Measurements from ENCODE around the gene VGLL1.

VGLL1 gene

DNA sequence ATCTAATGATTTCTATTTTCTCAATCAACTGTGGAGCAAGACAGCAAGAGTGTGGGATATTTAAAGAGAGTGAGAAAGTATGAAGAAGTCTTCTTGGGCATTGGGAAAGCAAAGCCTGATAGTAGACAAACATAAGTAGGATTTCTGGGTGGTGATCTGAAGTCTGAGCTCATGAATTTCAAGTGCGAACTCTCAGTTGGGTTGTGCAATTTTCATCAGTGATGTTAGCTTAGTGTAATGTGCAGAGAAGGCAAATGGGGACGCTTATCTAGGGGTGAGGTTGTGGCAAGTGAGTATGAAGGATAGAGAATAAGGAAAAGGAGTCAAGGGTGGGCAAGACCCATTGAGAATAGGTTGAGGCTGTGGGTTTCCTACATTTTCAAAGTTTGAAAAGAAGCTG, 23.7 kb downstream of the VGLL1 start:
- no peaks in the 10 kb centered on the region for H3K36me3 ChIP-seq (ENCODE audit: control insufficient read depth, insufficient read depth, low read length, severe bottlenecking)
- peaks cover 22% of the 10 kb centered on the region for H3K27me3 ChIP-seq (replicated peaks; ENCODE audit: control insufficient read depth, insufficient read depth, low read length)
- DNase-seq (ENCODE audit: low read depth) = peak; percentile 1
- no peak overlapping the region for H3K9ac ChIP-seq (ENCODE audit: low read length)
- H3K4me3 ChIP-seq (ENCODE audit: low read length) = no peak overlapping the region
- no peaks in the 10 kb centered on the region for H3K9me3 ChIP-seq (ENCODE audit: control insufficient read depth, low read length)
- peaks cover 17% of the 10 kb centered on the region for H3K4me1 ChIP-seq (ENCODE audit: control insufficient read depth, insufficient read depth, low read length)

DNA sequence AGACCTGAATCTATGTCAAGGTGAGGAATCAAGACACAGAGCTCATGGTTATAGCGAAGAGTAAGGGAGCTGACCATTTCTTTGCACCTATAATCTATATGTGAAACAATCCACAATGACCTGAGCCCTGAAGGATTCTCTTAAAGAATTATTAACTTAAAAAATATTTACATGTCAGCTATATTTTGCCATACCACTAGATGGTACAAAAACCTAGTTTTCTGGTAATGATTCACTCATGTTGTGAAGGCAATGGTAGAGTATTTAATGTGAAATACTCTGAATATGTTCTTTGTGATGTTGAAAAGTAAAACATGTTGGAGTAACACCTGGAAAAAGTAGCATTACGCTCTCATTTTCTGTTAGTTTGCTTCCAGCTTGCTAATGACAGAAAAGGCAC, 40.0 kb downstream of the VGLL1 start:
- H3K9me3 ChIP-seq (ENCODE audit: control insufficient read depth, low read length) = peaks cover 8% of the 10 kb centered on the region
- no peaks in the 10 kb centered on the region for H3K36me3 ChIP-seq (ENCODE audit: control insufficient read depth, insufficient read depth, low read length, severe bottlenecking)
- H3K4me1 ChIP-seq (ENCODE audit: control insufficient read depth, insufficient read depth, low read length) = peaks cover 3% of the 10 kb centered on the region
- H3K4me3 ChIP-seq (ENCODE audit: low read length) = no peak overlapping the region
- no peak for DNase-seq (ENCODE audit: low read depth)
- peaks cover 13% of the 10 kb centered on the region for H3K27me3 ChIP-seq (replicated peaks; ENCODE audit: control insufficient read depth, insufficient read depth, low read length)
- H3K9ac ChIP-seq (ENCODE audit: low read length) = no peak overlapping the region

DNA sequence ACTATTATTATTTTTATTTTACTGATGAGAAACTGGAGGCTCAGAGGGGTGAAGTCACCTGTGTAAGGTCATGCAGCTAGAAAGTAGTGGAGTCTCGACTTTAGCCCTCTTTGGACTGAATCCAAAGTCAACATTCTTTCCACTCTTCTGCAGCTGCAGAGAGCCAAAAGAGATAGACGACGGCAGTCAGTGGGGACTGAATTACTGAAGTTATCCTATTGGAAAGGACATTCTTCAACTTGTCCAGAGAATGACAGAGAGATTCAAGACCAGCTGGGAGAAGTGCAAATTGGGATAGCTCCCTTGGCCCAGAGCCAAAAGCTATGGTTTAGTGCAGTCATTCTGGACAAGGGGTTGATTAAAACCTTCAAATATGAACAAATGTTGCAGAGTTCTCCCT, 42.5 kb downstream of the VGLL1 start:
- H3K27me3 ChIP-seq (replicated peaks; ENCODE audit: control insufficient read depth, insufficient read depth, low read length) = peaks cover 10% of the 10 kb centered on the region
- no peaks in the 10 kb centered on the region for H3K36me3 ChIP-seq (ENCODE audit: control insufficient read depth, insufficient read depth, low read length, severe bottlenecking)
- peaks cover 8% of the 10 kb centered on the region for H3K9me3 ChIP-seq (ENCODE audit: control insufficient read depth, low read length)
- peaks cover 11% of the 10 kb centered on the region for H3K4me1 ChIP-seq (ENCODE audit: control insufficient read depth, insufficient read depth, low read length)
- H3K4me3 ChIP-seq (ENCODE audit: low read length) = no peak overlapping the region
- no peak overlapping the region for H3K9ac ChIP-seq (ENCODE audit: low read length)
- DNase-seq (ENCODE audit: low read depth) = no peak

DNA sequence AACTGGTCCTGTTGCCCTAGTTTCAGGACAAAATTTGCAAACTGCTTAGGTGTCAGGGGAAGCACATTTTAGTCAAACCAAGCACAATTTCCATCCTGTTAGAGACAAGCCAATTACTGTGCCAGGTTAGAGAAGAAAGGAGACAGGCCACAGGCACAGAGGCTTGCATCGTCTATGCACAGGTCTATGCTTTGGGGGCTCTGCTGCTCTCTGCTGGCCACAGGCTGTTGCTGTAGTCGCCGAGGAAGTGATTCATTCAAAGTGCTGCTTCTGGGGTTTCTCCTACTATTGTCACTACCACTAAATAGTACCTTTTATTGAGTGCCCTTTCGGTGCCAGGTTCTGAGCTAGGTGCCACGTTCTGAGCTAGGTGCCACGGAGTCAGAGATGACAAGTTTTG, 45.5 kb downstream of the VGLL1 start:
- DNase-seq (ENCODE audit: low read depth) = peak; percentile 65
- Histone ChIP-seq H3K36me3 (ENCODE audit: control insufficient read depth, insufficient read depth, low read length, severe bottlenecking) (no peaks in the 10 kb centered on the region), H3K27me3 (replicated peaks; ENCODE audit: control insufficient read depth, insufficient read depth, low read length) (peaks cover 28% of the 10 kb centered on the region), H3K4me1 (ENCODE audit: control insufficient read depth, insufficient read depth, low read length) (peaks cover 8% of the 10 kb centered on the region), H3K4me3 (ENCODE audit: low read length) (no peak overlapping the region), H3K9me3 (ENCODE audit: control insufficient read depth, low read length) (peaks cover 5% of the 10 kb centered on the region), H3K9ac (ENCODE audit: low read length) (no peak overlapping the region)

DNA sequence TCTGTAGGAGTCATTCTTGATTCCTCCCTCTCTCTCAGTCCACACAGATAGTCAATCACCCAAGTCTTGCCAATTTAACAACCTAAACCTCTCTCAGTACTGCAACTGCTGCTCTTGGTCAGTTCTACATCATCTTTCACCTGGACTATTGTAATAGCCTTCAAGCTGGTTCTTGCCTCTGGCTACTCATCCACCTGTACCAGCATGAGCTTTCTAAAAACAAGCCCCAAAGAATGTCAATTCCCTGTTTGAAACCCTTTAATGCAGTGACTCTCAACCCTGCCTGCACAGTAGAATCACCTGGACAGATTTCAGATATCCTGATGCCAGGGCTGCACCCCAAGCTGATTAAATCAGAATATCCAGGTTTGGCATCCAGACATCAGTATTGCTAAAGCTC, 48.3 kb downstream of the VGLL1 start:
- no peak overlapping the region for H3K4me3 ChIP-seq (ENCODE audit: low read length)

DNA sequence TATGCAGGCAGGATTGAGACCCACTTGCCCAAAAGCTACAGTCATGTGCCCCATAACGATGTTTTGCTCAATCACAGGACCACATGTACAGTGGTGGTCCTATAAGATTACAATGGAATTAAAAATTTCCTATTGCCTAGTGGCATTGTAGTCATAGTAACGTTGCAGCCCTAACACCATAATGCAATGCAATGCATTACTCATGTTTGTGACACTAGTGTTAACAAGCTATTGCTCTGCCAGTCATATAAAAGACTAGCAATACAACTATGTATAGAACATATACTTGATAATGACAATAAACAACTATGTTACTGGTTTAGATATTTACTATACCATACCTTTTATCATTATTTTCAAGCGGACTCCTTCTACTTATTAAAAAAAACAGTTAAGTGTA, 50.6 kb downstream of the VGLL1 start:
- Histone ChIP-seq H3K36me3 (ENCODE audit: control insufficient read depth, insufficient read depth, low read length, severe bottlenecking) (no peaks in the 10 kb centered on the region), H3K9me3 (ENCODE audit: control insufficient read depth, low read length) (no peaks in the 10 kb centered on the region), H3K4me3 (ENCODE audit: low read length) (no peak overlapping the region), H3K4me1 (ENCODE audit: control insufficient read depth, insufficient read depth, low read length) (peaks cover 22% of the 10 kb centered on the region), H3K9ac (ENCODE audit: low read length) (no peak overlapping the region), H3K27me3 (replicated peaks; ENCODE audit: control insufficient read depth, insufficient read depth, low read length) (peaks cover 28% of the 10 kb centered on the region)
- no peak for DNase-seq (ENCODE audit: low read depth)

More for the DNA sequence above, 48.3 kb downstream of the VGLL1 start:
- Histone ChIP-seq H3K27me3 (replicated peaks; ENCODE audit: control insufficient read depth, insufficient read depth, low read length) (peaks cover 29% of the 10 kb centered on the region), H3K4me1 (ENCODE audit: control insufficient read depth, insufficient read depth, low read length) (peaks cover 8% of the 10 kb centered on the region), H3K9me3 (ENCODE audit: control insufficient read depth, low read length) (no peaks in the 10 kb centered on the region), H3K36me3 (ENCODE audit: control insufficient read depth, insufficient read depth, low read length, severe bottlenecking) (no peaks in the 10 kb centered on the region), H3K9ac (ENCODE audit: low read length) (no peak overlapping the region)
- DNase-seq (ENCODE audit: low read depth) = no peak

DNA sequence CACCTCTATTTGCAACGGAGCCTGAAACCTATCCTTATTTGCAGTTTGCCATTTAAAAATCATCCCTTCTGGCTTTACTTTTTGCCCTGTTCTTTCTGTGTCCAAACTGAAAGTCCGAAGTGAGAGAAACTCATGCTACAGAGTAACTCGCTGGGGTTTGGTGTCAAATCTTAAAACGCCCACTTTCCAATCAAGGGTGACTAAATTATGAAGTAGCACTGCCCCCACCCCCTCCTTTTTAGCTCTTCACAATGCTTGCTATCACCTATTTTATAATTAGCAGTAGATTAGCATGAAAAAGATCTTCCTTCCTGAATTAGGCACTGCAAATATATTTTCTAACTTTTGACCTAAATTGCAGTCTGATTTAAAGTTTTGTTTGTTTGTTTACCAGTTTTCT, 52.5 kb downstream of the VGLL1 start:
- Histone ChIP-seq H3K9ac (ENCODE audit: low read length) (no peak overlapping the region), H3K27me3 (replicated peaks; ENCODE audit: control insufficient read depth, insufficient read depth, low read length) (peaks cover 32% of the 10 kb centered on the region), H3K36me3 (ENCODE audit: control insufficient read depth, insufficient read depth, low read length, severe bottlenecking) (no peaks in the 10 kb centered on the region), H3K4me1 (ENCODE audit: control insufficient read depth, insufficient read depth, low read length) (peaks cover 17% of the 10 kb centered on the region), H3K4me3 (ENCODE audit: low read length) (no peak overlapping the region), H3K9me3 (ENCODE audit: control insufficient read depth, low read length) (no peaks in the 10 kb centered on the region)
- DNase-seq (ENCODE audit: low read depth) = no peak

DNA sequence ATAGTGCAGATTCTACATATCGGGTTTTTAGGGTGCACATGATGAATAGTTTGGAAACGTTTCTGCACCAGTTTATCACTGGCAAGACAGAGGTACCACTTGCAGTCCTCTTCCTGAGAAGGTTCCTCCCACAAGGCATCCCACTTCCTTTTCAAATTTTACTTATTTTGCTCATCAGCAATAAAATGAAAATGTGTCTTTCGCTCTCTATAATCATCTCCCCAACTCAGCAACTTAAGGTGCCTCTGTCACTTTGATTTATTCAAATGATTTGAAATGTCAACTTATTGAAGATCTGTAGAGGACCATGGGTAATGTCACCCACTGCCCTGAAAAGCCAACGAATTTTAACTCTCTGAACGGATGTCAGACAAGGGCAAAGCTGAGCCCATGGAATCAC, 53.2 kb downstream of the VGLL1 start:
- no peak overlapping the region for H3K4me3 ChIP-seq (ENCODE audit: low read length)
- no peaks in the 10 kb centered on the region for H3K9me3 ChIP-seq (ENCODE audit: control insufficient read depth, low read length)
- DNase-seq (ENCODE audit: low read depth) = no peak
- H3K27me3 ChIP-seq (replicated peaks; ENCODE audit: control insufficient read depth, insufficient read depth, low read length) = peaks cover 32% of the 10 kb centered on the region
- no peaks in the 10 kb centered on the region for H3K36me3 ChIP-seq (ENCODE audit: control insufficient read depth, insufficient read depth, low read length, severe bottlenecking)
- no peak overlapping the region for H3K9ac ChIP-seq (ENCODE audit: low read length)
- H3K4me1 ChIP-seq (ENCODE audit: control insufficient read depth, insufficient read depth, low read length) = peaks cover 17% of the 10 kb centered on the region

DNA sequence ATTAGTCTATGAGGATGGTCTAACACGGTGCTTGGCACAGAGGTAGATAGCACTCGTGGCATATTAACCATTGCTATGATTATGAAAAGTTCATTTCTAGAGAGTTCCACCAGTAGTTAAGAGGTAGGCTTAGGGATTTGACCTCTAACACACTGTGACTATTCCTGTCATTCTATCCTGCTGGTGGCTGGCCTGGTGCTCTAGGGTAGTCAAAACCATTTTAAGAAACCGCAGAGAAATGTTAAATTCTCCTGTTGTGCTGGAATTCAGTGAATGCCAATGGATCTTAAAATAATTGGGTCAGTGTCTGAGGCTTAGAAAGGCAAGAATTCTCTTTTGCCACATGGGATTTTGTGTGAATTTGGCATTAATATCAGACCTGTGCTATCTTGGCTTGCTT, 53.9 kb downstream of the VGLL1 start:
- Histone ChIP-seq H3K4me3 (ENCODE audit: low read length) (no peak overlapping the region), H3K27me3 (replicated peaks; ENCODE audit: control insufficient read depth, insufficient read depth, low read length) (peaks cover 26% of the 10 kb centered on the region), H3K36me3 (ENCODE audit: control insufficient read depth, insufficient read depth, low read length, severe bottlenecking) (no peaks in the 10 kb centered on the region), H3K4me1 (ENCODE audit: control insufficient read depth, insufficient read depth, low read length) (peaks cover 17% of the 10 kb centered on the region), H3K9ac (ENCODE audit: low read length) (no peak overlapping the region), H3K9me3 (ENCODE audit: control insufficient read depth, low read length) (no peaks in the 10 kb centered on the region)
- DNase-seq (ENCODE audit: low read depth) = no peak

DNA sequence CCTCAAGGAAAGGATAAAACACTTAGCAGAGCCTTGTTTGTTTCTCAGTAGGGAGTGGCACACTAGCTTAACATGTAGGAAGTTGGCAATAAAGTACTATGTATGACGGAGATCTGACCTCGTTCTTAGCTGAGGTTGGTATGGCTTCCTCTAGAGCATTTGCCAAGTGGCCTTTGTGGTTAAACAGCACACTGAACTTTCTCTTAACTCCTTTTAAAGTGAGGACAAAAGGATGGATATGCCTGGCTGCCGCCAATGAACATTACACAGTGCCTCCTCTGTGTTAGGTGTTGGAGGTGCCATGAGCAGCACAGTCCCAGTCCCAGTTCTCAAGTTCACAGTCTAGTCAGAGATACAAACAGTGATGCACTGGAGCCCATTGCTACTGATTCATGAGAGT, 54.4 kb downstream of the VGLL1 start:
- H3K27me3 ChIP-seq (replicated peaks; ENCODE audit: control insufficient read depth, insufficient read depth, low read length) = peaks cover 22% of the 10 kb centered on the region
- H3K4me3 ChIP-seq (ENCODE audit: low read length) = no peak overlapping the region
- H3K36me3 ChIP-seq (ENCODE audit: control insufficient read depth, insufficient read depth, low read length, severe bottlenecking) = no peaks in the 10 kb centered on the region
- peaks cover 17% of the 10 kb centered on the region for H3K4me1 ChIP-seq (ENCODE audit: control insufficient read depth, insufficient read depth, low read length)
- no peaks in the 10 kb centered on the region for H3K9me3 ChIP-seq (ENCODE audit: control insufficient read depth, low read length)
- no peak overlapping the region for H3K9ac ChIP-seq (ENCODE audit: low read length)
- DNase-seq (ENCODE audit: low read depth) = no peak

DNA sequence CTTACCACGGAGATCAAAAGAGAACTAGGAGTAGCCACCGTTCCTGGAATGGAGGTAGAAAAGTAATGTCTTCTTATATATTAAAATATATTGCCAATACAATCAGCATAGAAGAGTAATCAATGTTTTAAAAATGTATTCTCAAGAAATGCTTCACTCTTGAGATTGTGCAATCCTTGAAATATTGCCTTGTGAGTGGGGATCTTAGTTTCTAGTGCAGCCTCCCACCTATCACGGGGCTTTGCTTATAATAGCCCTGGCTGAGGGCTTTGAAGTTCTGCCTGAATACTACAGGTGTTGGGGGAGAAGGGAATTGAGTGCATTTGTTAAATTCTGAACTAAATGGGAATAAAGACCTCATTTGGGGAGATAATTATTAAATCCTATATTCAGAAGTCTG, 55.5 kb downstream of the VGLL1 start:
- H3K9me3 ChIP-seq (ENCODE audit: control insufficient read depth, low read length) = no peaks in the 10 kb centered on the region
- H3K4me1 ChIP-seq (ENCODE audit: control insufficient read depth, insufficient read depth, low read length) = peaks cover 17% of the 10 kb centered on the region
- DNase-seq (ENCODE audit: low read depth) = no peak
- no peaks in the 10 kb centered on the region for H3K36me3 ChIP-seq (ENCODE audit: control insufficient read depth, insufficient read depth, low read length, severe bottlenecking)
- H3K9ac ChIP-seq (ENCODE audit: low read length) = no peak overlapping the region
- peaks cover 14% of the 10 kb centered on the region for H3K27me3 ChIP-seq (replicated peaks; ENCODE audit: control insufficient read depth, insufficient read depth, low read length)
- H3K4me3 ChIP-seq (ENCODE audit: low read length) = no peak overlapping the region

DNA sequence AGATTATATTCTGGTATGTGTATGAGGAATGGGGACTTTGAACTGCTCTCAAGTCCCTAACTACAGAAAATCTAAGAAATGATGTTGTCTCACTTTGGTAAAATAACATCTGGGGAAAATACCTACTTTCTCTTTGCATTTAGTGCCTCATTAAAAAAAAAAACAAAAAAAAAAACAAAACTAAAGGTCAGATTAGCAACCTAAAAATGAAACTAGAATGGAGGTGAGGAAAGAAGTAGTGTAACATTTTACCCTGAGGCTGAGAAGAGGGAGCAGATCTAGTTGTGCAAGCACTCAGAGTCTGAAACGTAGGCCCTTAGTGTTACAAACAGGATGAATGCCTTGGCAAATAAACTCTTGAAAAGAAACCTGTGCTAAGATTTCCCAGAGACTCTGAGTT, 56.0 kb downstream of the VGLL1 start:
- H3K9me3 ChIP-seq (ENCODE audit: control insufficient read depth, low read length) = no peaks in the 10 kb centered on the region
- no peak overlapping the region for H3K4me3 ChIP-seq (ENCODE audit: low read length)
- H3K4me1 ChIP-seq (ENCODE audit: control insufficient read depth, insufficient read depth, low read length) = peaks cover 17% of the 10 kb centered on the region
- H3K36me3 ChIP-seq (ENCODE audit: control insufficient read depth, insufficient read depth, low read length, severe bottlenecking) = no peaks in the 10 kb centered on the region
- no peak overlapping the region for H3K9ac ChIP-seq (ENCODE audit: low read length)
- no peak for DNase-seq (ENCODE audit: low read depth)
- H3K27me3 ChIP-seq (replicated peaks; ENCODE audit: control insufficient read depth, insufficient read depth, low read length) = peaks cover 14% of the 10 kb centered on the region

Measured in adipocyte (in vitro differentiated cells).